Endothelial cell of umbilical vein (primary cell): ENCODE results near the gene SSH3. TPM values are rescaled to one million over a fixed set of nuclear protein-coding genes. Genes with fewer than 3 reads are reported as not detected.

Experiments used
- BruUV-seq: library from RNA; stranded (reverse); fragments of 400-500 nt; replicated peaks from 2 replicates; lab custom pipeline; 2021; lab: Mats Ljungman, UMichigan
- CTCF ChIA-PET: fragments of 300-600, 350-600 bp; sonication (Branson Sonifier 250); formaldehyde crosslinking; loops from one replicate; lab custom pipeline; 2021; ENCODE audit warnings: antibody characterized with exemption, inconsistent platforms; lab: Charles Lee
- POLR2A ChIA-PET: fragments of 300-600, 350-600 bp; sonication (Branson Sonifier 250); formaldehyde crosslinking; loops from one replicate; lab custom pipeline; 2021; ENCODE audit warnings: antibody characterized with exemption, inconsistent platforms; lab: Charles Lee
- DNase-seq: peaks from one replicate; pipeline ENCODE4 v3.0.0-alpha.2; 2011; ENCODE audit warnings: low read depth, low spot score
- FAIRE-seq: peaks from 2 replicates; lab custom pipeline; 2011; peaks lifted over from hg19 to GRCh38; lab: Jason Lieb, UNC
- H2AFZ ChIP-seq: 2 replicates; pipeline ENCODE4 v1.6.0; 2012; ENCODE audit warnings: low read depth, low read length, control low read depth, inconsistent platforms
- H3K27ac ChIP-seq: 2 replicates; pipeline ENCODE4 v1.5.1; 2011; ENCODE audit warnings: low read depth, mild to moderate bottlenecking, control low read depth, low read length, moderate library complexity; ENCODE audit not compliant: insufficient read depth
- H3K27me3 ChIP-seq, 2 experiments: 2 replicates each; pipeline versions ENCODE4 v1.6.0 to v1.6.1; 2011; ENCODE audit warnings: low read length in 2 of 2, mixed read lengths in 1 of 2; ENCODE audit not compliant: control insufficient read depth in 2 of 2, insufficient read depth in 2 of 2
- H3K36me3 ChIP-seq, 2 experiments: 2 replicates in 1 of 2; 3 replicates in 1 of 2; pipeline ENCODE4 v1.5.1; 2011; ENCODE audit warnings: low read length in 2 of 2, mild to moderate bottlenecking in 1 of 2, moderate library complexity in 1 of 2; ENCODE audit not compliant: control insufficient read depth in 2 of 2, insufficient read depth in 2 of 2; ENCODE audit errors: extremely low read depth in 1 of 2
- H3K4me1 ChIP-seq: 3 replicates; pipeline ENCODE4 v1.5.1; 2011; ENCODE audit warnings: mild to moderate bottlenecking, low read length; ENCODE audit not compliant: control insufficient read depth, insufficient read depth; ENCODE audit errors: extremely low read depth
- H3K4me2 ChIP-seq: 2 replicates; pipeline ENCODE4 v1.6.1; 2011; ENCODE audit warnings: low read length, control low read depth, mixed read lengths; ENCODE audit not compliant: insufficient read depth
- H3K4me3 ChIP-seq, 3 experiments: fragments of 200-600 bp in 1 of 3; sonication (generic), shearing (Covaris generic) in 1 of 3; replicated peaks in 1 of 3; 2 replicates each; pipeline ENCODE4 v1.5.1; 2011 to 2016; ENCODE audit warnings: control low read depth in 3 of 3, low read length in 3 of 3, mild to moderate bottlenecking in 2 of 3, inconsistent platforms in 1 of 3, low read depth in 1 of 3, moderate library complexity in 1 of 3; ENCODE audit not compliant: insufficient read depth in 1 of 3
- H3K79me2 ChIP-seq: 2 replicates; pipeline ENCODE4 v1.6.0; 2012; ENCODE audit warnings: low read length, inconsistent platforms; ENCODE audit not compliant: control insufficient read depth, insufficient read depth
- H3K9ac ChIP-seq: replicated peaks from 2 replicates; pipeline ENCODE3; 2011; ENCODE audit warnings: low read length, control low read depth; ENCODE audit not compliant: insufficient read depth; ENCODE audit errors: extremely low read depth
- H3K9me1 ChIP-seq: replicated peaks from 3 replicates; pipeline ENCODE4 v1.6.0; 2011; ENCODE audit warnings: mild to moderate bottlenecking, low read length; ENCODE audit not compliant: control insufficient read depth, insufficient read depth; ENCODE audit errors: extremely low read depth
- H3K9me3 ChIP-seq: replicated peaks from 2 replicates; pipeline ENCODE4 v1.5.1; 2012; ENCODE audit warnings: low read length, inconsistent platforms; ENCODE audit not compliant: control insufficient read depth, insufficient read depth
- H4K20me1 ChIP-seq: replicated peaks from 2 replicates; pipeline ENCODE3; 2011; ENCODE audit warnings: mild to moderate bottlenecking, low read length; ENCODE audit not compliant: control insufficient read depth, insufficient read depth; ENCODE audit errors: extremely low read depth
- CTCF ChIP-seq, 2 donors: IDR thresholded peaks; 1 replicate in 1 of 2; 2 replicates in 1 of 2; pipeline ENCODE4 v1.5.1; 2011; ENCODE audit warnings: low read length in 2 of 2, mild to moderate bottlenecking in 2 of 2, moderate library complexity in 2 of 2, control low read depth in 1 of 2, inconsistent platforms in 1 of 2, low read depth in 1 of 2; ENCODE audit not compliant: insufficient read depth in 1 of 2; ENCODE audit errors: extremely low read depth in 1 of 2
- EZH2 ChIP-seq: IDR thresholded peaks from 2 replicates; pipeline ENCODE4 v1.6.1; 2012; ENCODE audit warnings: borderline replicate concordance, low read depth, mild to moderate bottlenecking, moderate library complexity, low read length, inconsistent platforms; ENCODE audit not compliant: severe bottlenecking
- FOS ChIP-seq: IDR thresholded peaks from 2 replicates; pipeline ENCODE4 v1.6.1; 2011; ENCODE audit warnings: mild to moderate bottlenecking, low read length, moderate library complexity, borderline replicate concordance; ENCODE audit not compliant: insufficient read depth
- GATA2 ChIP-seq: IDR thresholded peaks from 2 replicates; pipeline ENCODE4 v1.7.0; 2011; ENCODE audit warnings: low read depth, mild to moderate bottlenecking, moderate library complexity, mixed read lengths, low read length; ENCODE audit not compliant: insufficient read length, insufficient read depth
- JUN ChIP-seq: IDR thresholded peaks from 2 replicates; pipeline ENCODE4 v1.6.1; 2011; ENCODE audit warnings: borderline replicate concordance, low read depth; ENCODE audit not compliant: insufficient read length, insufficient read depth
- MAX ChIP-seq: IDR thresholded peaks from 2 replicates; pipeline ENCODE4 v1.6.1; 2011; ENCODE audit not compliant: insufficient read depth, insufficient read length
- MYC ChIP-seq: IDR thresholded peaks from one replicate; pipeline ENCODE4 v1.6.1; 2011; ENCODE audit warnings: mild to moderate bottlenecking, low read depth, low read length
- POLR2A ChIP-seq: IDR thresholded peaks from 2 replicates; pipeline ENCODE4 v1.6.1; 2012; ENCODE audit warnings: low read depth, mild to moderate bottlenecking, control low read depth, low read length
- POLR2AphosphoS5 ChIP-seq: IDR thresholded peaks from 2 replicates; pipeline ENCODE4 v1.6.1; 2012; ENCODE audit warnings: low read depth, mild to moderate bottlenecking, control low read depth, low read length, moderate library complexity; ENCODE audit not compliant: insufficient read depth
- dilution Hi-C: fragments of 300-500 bp; cut with MboI; formaldehyde crosslinking; loops from one replicate; pipeline ENCODE4 v1.15.0; 2019; ENCODE audit warnings: low sequenced_read_pairs; ENCODE audit not compliant: extremely low pct_ligation_motif_present
- intact Hi-C: fragments of 100-400 bp; cut with micrococcal nuclease; formaldehyde crosslinking; loops from one replicate; pipeline ENCODE4 v1.10.0; 2022
- polyA plus RNA-seq, 4 experiments: library from polyadenylated mRNA; depleted of rRNA in 3 of 4; stranded (reverse) in 3 of 4; unstranded in 1 of 4; fragments of >200 nt; gene quantifications; 2 replicates each; pipeline versions ENCODE4 v1.2.1 to v1.2.3, GENCODE V29; 2011 to 2012; ENCODE audit warnings: missing spikeins in 1 of 4
- total RNA-seq: library from RNA; stranded (reverse); gene quantifications from 2 replicates; pipeline ENCODE4 v1.2.3, GENCODE V29; 2021

The SSH3 gene
- total and polyA plus RNA-seq, 2 donors (not counting 3 experiments of a cell fraction or from before 2014, with no cell fraction given) = 14.3 to 16.5 TPM

GRCh38 chr11:67310246-67311050 is 7.1 kb downstream of the SSH3 start:
- Histone ChIP-seq H4K20me1 (no peaks in the 10 kb centered on the region), H3K36me3 (peaks cover 0 to 2% of the 10 kb centered on the region in 2 experiments), H3K79me2 (no peaks in the 10 kb centered on the region), H3K9me1 (no peaks in the 10 kb centered on the region), H3K4me1 (no peaks in the 10 kb centered on the region), H2AFZ (no peak overlapping the region), H3K27me3 (no peaks in the 10 kb centered on the region), H3K4me2 (no peak overlapping the region), H3K9ac (no peak overlapping the region), H3K9me3 (no peaks in the 10 kb centered on the region), H3K4me3 (no peak overlapping the region), H3K27ac (no peak overlapping the region)
- no peak for DNase-seq
- TF ChIP-seq POLR2AphosphoS5 (no peak), MAX (no peak), GATA2 (no peak), JUN (no peak), FOS (no peak)
- intact Hi-C loops = no loop called here
- ChIA-PET POLR2A (no interaction called here), CTCF (interaction anchor here (1.5 kb wide), 2 partner anchors 44 to 48 kb away, joined by 4 to 5 read pairs; no protein-coding TSS in a partner anchor)
- no TSS peak for BruUV-seq
- dilution Hi-C loops = no loop called here
- FAIRE-seq = no peak

GRCh38 chr11:67311051-67311555 is 7.8 kb downstream of the SSH3 start:
- intact Hi-C loops (no loop called here), dilution Hi-C loops (no loop called here)
- Histone ChIP-seq H3K9me1 (no peaks in the 10 kb centered on the region), H3K4me2 (no peak overlapping the region), H3K9ac (no peak overlapping the region), H4K20me1 (no peaks in the 10 kb centered on the region), H3K27me3 (no peaks in the 10 kb centered on the region), H3K4me3 (no peak overlapping the region), H3K36me3 (peaks cover 0 to 2% of the 10 kb centered on the region in 2 experiments), H3K79me2 (no peaks in the 10 kb centered on the region), H2AFZ (no peak overlapping the region), H3K27ac (no peak overlapping the region), H3K4me1 (no peaks in the 10 kb centered on the region), H3K9me3 (no peaks in the 10 kb centered on the region)
- CTCF ChIA-PET = interaction anchor here (1.5 kb wide), 1 partner anchor 44 kb away, joined by 4 read pairs; no protein-coding TSS in a partner anchor
- no peak for TF ChIP-seq EZH2
- TF ChIP-seq POLR2AphosphoS5 = no peak
- no peak for TF ChIP-seq MAX
- TF ChIP-seq MYC = no peak
- no peak for TF ChIP-seq CTCF (IDR thresholded peaks at IDR 0.05; ENCODE audit: extremely low read depth in 1 of 2, insufficient read depth in 1 of 2, low read depth in 1 of 2, low read length in 2 of 2)
- no peak for TF ChIP-seq FOS
- no peak for TF ChIP-seq GATA2
- no peak for TF ChIP-seq POLR2A
- TF ChIP-seq JUN = no peak
- POLR2A ChIA-PET = no interaction called here
- DNase-seq (no peak), FAIRE-seq (no peak)
- BruUV-seq = no TSS peak
